ENCODE data around the gene PDE7B. TPM values are rescaled to one million over a fixed set of nuclear protein-coding genes. Genes with fewer than 3 reads are reported as not detected.

Gene PDE7B
- total RNA-seq, 1 donor from 2014 or later, result 0.62 TPM

DNA sequence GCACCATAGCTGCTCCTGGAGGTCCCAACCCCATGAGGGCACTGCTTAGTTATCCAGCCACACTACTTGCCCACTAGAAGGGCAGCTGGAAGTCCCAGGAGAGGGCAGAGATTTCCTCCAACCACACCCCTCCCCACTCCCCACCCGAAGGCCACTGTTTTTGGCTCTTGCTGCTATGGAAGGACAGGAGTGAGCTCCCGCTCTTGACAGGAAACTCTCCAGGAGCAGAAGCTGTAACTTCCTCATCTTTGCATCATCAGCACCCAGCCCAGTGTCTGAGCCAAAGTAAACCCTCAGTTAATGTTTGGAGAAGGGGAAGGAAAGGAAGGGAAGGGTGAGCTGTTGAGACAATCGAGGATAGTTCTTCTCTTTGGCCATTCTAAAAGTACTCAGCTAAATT is 277.9 kb downstream of the PDE7B start:
- no peak overlapping the region for H3K27ac Mint-ChIP-seq (ENCODE audit: unreplicated experiment)
- no peaks in the 10 kb centered on the region for H3K27me3 Mint-ChIP-seq (ENCODE audit: unreplicated experiment)
- no peaks in the 10 kb centered on the region for H3K4me1 Mint-ChIP-seq (ENCODE audit: unreplicated experiment)
- H3K4me3 Mint-ChIP-seq (ENCODE audit: unreplicated experiment), result no peak overlapping the region
- TF ChIP-seq, protein P1, sequence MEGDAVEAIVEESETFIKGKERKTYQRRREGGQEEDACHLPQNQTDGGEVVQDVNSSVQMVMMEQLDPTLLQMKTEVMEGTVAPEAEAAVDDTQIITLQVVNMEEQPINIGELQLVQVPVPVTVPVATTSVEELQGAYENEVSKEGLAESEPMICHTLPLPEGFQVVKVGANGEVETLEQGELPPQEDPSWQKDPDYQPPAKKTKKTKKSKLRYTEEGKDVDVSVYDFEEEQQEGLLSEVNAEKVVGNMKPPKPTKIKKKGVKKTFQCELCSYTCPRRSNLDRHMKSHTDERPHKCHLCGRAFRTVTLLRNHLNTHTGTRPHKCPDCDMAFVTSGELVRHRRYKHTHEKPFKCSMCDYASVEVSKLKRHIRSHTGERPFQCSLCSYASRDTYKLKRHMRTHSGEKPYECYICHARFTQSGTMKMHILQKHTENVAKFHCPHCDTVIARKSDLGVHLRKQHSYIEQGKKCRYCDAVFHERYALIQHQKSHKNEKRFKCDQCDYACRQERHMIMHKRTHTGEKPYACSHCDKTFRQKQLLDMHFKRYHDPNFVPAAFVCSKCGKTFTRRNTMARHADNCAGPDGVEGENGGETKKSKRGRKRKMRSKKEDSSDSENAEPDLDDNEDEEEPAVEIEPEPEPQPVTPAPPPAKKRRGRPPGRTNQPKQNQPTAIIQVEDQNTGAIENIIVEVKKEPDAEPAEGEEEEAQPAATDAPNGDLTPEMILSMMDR (IDR thresholded peaks at IDR 0.05; ENCODE audit: unreplicated experiment), result no peak
- no peaks in the 10 kb centered on the region for H3K9me3 Mint-ChIP-seq (ENCODE audit: unreplicated experiment)
- DNase-seq (ENCODE audit: low spot score), result no peak
- no peaks in the 10 kb centered on the region for H3K36me3 Mint-ChIP-seq (ENCODE audit: low read depth, unreplicated experiment)

DNA sequence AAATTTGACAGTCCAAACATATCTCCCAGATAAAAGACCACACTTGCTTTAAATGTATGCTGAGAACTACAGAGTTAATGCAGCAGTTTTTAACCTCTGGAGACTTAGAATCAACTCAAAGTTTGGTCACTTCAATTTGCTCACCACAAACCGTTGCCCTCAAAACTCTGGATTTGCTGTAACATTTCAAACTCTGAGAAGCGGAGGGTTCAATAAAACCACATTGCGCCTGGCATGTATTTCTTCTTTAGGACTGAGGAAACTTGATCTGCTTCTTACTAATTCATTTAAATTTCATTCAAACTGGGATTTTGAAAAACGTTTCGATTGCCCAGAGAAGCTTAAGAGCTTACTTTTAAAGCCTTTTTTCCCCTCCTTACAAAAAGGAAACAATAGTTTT is 282.8 kb downstream of the PDE7B start:
- H3K27me3 Mint-ChIP-seq (ENCODE audit: unreplicated experiment), result no peaks in the 10 kb centered on the region
- H3K4me1 Mint-ChIP-seq (ENCODE audit: unreplicated experiment), result no peaks in the 10 kb centered on the region

DNA sequence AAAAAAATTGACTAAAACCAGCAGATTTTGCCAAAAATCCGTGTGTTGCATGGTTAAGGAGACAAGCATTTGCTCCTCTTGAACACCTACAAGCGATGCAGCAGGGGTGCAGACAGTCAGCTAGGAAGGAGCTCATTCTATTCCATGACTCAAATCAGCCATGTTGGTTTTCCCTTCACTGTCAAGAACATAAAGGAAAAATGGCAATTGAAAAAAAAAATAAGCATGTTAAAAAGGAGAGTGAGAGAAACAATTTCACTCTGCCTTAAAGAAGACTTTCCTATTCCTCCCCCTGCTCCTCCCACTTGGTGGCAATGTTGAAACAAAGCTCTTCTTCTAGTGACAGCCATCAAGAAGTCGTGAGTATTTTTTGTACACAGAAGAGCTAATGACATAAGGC is 283.2 kb downstream of the PDE7B start:
- TF ChIP-seq, protein P1 (IDR thresholded peaks at IDR 0.05; ENCODE audit: unreplicated experiment), result no peak
- Mint-ChIP-seq H3K27ac (ENCODE audit: unreplicated experiment) (no peak overlapping the region), H3K9me3 (ENCODE audit: unreplicated experiment) (no peaks in the 10 kb centered on the region), H3K36me3 (ENCODE audit: low read depth, unreplicated experiment) (no peaks in the 10 kb centered on the region), H3K4me3 (ENCODE audit: unreplicated experiment) (no peak overlapping the region), H3K27me3 (ENCODE audit: unreplicated experiment) (no peaks in the 10 kb centered on the region), H3K4me1 (ENCODE audit: unreplicated experiment) (no peaks in the 10 kb centered on the region)
- no peak for DNase-seq (ENCODE audit: low spot score)

More for the DNA sequence above, 282.8 kb downstream of the PDE7B start:
- no peak for DNase-seq (ENCODE audit: low spot score)
- Mint-ChIP-seq H3K36me3 (ENCODE audit: low read depth, unreplicated experiment) (no peaks in the 10 kb centered on the region), H3K9me3 (ENCODE audit: unreplicated experiment) (no peaks in the 10 kb centered on the region), H3K4me3 (ENCODE audit: unreplicated experiment) (no peak overlapping the region), H3K27ac (ENCODE audit: unreplicated experiment) (no peak overlapping the region)
- TF ChIP-seq, protein P1 (IDR thresholded peaks at IDR 0.05; ENCODE audit: unreplicated experiment), result no peak

DNA sequence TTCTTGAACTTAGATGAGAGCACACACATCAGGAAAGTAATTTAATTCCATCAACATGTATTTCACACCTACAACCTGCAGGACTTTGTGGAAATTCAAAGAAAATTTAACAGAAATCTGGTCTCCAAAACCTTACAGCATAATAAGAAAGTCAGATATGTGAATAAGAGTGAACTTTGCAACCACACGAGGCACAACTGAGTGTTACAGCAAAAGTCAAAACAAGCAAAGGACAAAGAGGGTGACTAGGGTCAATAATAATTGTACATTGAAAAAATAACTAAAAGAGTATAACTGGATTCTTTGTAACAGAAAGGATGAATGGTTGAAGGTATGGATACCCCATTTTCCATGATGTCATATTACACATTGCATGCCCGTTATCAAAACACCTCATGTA is 284.8 kb downstream of the PDE7B start:
- DNase-seq (ENCODE audit: low spot score), result no peak
- no peaks in the 10 kb centered on the region for H3K9me3 Mint-ChIP-seq (ENCODE audit: unreplicated experiment)
- H3K4me1 Mint-ChIP-seq (ENCODE audit: unreplicated experiment), result peaks cover 6% of the 10 kb centered on the region
- no peak overlapping the region for H3K4me3 Mint-ChIP-seq (ENCODE audit: unreplicated experiment)
- no peak overlapping the region for H3K27ac Mint-ChIP-seq (ENCODE audit: unreplicated experiment)
- no peaks in the 10 kb centered on the region for H3K27me3 Mint-ChIP-seq (ENCODE audit: unreplicated experiment)
- no peaks in the 10 kb centered on the region for H3K36me3 Mint-ChIP-seq (ENCODE audit: low read depth, unreplicated experiment)
- TF ChIP-seq, protein P1 (IDR thresholded peaks at IDR 0.05; ENCODE audit: unreplicated experiment), result no peak

DNA sequence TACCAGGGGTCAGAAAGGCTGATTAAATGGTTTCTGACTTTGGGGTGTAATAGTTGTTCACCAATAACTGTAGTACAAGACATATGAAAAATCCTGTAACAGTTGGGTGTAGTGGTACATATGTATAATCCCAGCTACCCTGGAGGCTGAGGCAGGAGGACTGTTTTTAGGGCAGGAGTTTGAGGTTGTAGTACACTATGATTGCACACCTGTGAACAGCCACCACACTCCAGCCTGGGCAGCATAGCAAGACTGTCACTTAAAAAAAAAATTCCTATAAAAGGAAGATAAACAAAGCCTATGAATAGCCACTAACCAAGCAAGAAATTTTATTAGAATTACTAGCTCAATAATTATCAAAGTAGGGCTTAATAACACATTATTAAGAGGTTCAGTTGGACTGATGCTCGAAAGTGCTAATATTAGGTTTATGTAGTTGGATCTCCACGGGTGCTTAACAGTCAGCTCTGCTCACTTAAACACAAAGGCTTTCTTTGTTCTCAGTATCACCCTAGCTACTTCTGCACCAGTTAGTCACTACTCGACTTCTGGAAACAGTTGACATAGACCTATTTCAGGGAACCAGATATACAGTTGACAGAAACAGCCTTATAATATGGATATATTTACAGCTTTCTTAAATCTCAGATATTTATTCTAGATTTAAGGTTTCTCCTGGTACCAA is 285.6 kb downstream of the PDE7B start:
- peaks cover 8% of the 10 kb centered on the region for H3K36me3 Mint-ChIP-seq (ENCODE audit: low read depth, unreplicated experiment)
- H3K27ac Mint-ChIP-seq (ENCODE audit: unreplicated experiment), result no peak overlapping the region
- peaks cover 6% of the 10 kb centered on the region for H3K4me1 Mint-ChIP-seq (ENCODE audit: unreplicated experiment)
- no peaks in the 10 kb centered on the region for H3K9me3 Mint-ChIP-seq (ENCODE audit: unreplicated experiment)
- H3K27me3 Mint-ChIP-seq (ENCODE audit: unreplicated experiment), result no peaks in the 10 kb centered on the region
- TF ChIP-seq, protein P1 (IDR thresholded peaks at IDR 0.05; ENCODE audit: unreplicated experiment), result no peak
- no peak overlapping the region for H3K4me3 Mint-ChIP-seq (ENCODE audit: unreplicated experiment)
- no peak for DNase-seq (ENCODE audit: low spot score)

Data from endothelial cell (in vitro differentiated cells).